ENCODE measurements around the gene GCGR. TPM values are rescaled to one million over a fixed set of nuclear protein-coding genes. Genes with fewer than 3 reads are reported as not detected.

Gene GCGR
- total RNA-seq, 1 experiment from 2014 or later, result 1.6 TPM

DNA sequence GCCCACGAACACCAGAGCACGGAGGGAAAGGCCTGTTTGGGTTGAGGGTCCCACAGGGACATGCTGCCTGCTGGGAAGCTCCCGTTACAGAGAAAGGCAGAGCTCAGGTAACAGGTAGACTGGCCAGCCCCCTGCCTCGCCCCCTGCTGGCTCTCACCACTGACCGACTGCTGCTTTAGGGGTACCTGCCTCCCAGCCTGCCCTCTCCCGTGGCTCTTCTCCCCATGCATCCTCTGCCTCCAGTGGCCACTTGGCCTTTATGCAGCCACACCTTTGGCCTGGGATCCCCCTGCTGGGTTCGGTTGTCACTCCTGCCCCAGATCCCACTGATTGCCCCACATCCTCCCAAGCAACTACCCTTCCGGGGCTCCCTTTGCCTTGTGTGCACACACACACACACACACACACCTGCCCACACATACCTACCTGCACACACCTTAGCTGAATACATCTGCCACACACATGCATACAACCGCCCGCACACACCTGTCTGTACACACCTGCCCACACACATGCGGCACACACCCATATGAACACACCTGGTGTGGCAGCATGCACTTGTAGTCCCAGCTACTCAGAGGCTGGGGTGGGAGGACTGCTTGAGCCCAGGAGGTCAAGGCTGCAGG lies 22.0 kb downstream of the GCGR start:
- in situ Hi-C loops (cut with HindIII; ENCODE audit: low pct_unique_long_range_greater_than_20kb, low sequenced_read_pairs) (no loop called here), intact Hi-C loops (cut with micrococcal nuclease; ENCODE audit: unreplicated experiment) (no loop called here)
- Histone ChIP-seq H3K36me3 (ENCODE audit: control insufficient read depth, insufficient read depth, low read length) (no peaks in the 10 kb centered on the region), H3K9me3 (ENCODE audit: control insufficient read depth, insufficient read depth, low read depth, low read length) (no peaks in the 10 kb centered on the region), H3K27ac (ENCODE audit: low read length) (no peak overlapping the region), H3K4me3 (ENCODE audit: low read depth in 2 of 2, low read length in 2 of 2) (no peak overlapping the region), H3K27me3 (ENCODE audit: control insufficient read depth, insufficient read depth, low read length) (no peaks in the 10 kb centered on the region), H3K4me1 (ENCODE audit: control insufficient read depth, insufficient read depth, low read length) (peaks cover 26% of the 10 kb centered on the region)
- TF ChIP-seq SIN3A (IDR thresholded peaks at IDR 0.05; ENCODE audit: borderline replicate concordance, insufficient read depth, low read depth, low read length) (no peak), REST (IDR thresholded peaks at IDR 0.05; ENCODE audit: insufficient read depth in 1 of 2, low read depth in 2 of 2, low read length in 1 of 2) (no peak), POLR2AphosphoS5 (IDR thresholded peaks at IDR 0.05; ENCODE audit: low read depth, low read length) (no peak), TCF7L2 (IDR thresholded peaks at IDR 0.05; ENCODE audit: low read depth, low read length) (no peak), CTCF (IDR thresholded peaks at IDR 0.05) (no peak; the same call in 1 of the 2 replicates)
- ATAC-seq (no peak), DNase-seq (ENCODE audit: low read depth, low spot score) (no peak)
- POLR2A ChIA-PET, result interaction anchor here (0.7 kb wide), 1 partner anchor 22 kb away, joined by 4 read pairs; no protein-coding TSS in a partner anchor
- CTCF ChIA-PET, result interaction anchor here (1.3 kb wide), 1 partner anchor 20 kb away, joined by 9 read pairs; no protein-coding TSS in a partner anchor
- no TSS peak for BruUV-seq (replicated peaks)

GRCh38 chr17:81828656-81829055 lies 24.7 kb downstream of the GCGR start:
- Histone ChIP-seq H3K4me1 (ENCODE audit: control insufficient read depth, insufficient read depth, low read length) (peaks cover 18% of the 10 kb centered on the region), H3K36me3 (ENCODE audit: control insufficient read depth, insufficient read depth, low read length) (no peaks in the 10 kb centered on the region; the same call in 1 of the 2 replicates), H3K4me3 (ENCODE audit: low read depth in 2 of 2, low read length in 2 of 2) (no peak overlapping the region), H3K27me3 (ENCODE audit: control insufficient read depth, insufficient read depth, low read length) (no peaks in the 10 kb centered on the region), H3K9me3 (ENCODE audit: control insufficient read depth, insufficient read depth, low read depth, low read length) (no peaks in the 10 kb centered on the region), H3K27ac (ENCODE audit: low read length) (no peak overlapping the region; the same call in 1 of the 2 replicates)
- DNase-seq (ENCODE audit: low read depth, low spot score), result no peak
- no peak for ATAC-seq
- in situ Hi-C loops (cut with HindIII; ENCODE audit: low pct_unique_long_range_greater_than_20kb, low sequenced_read_pairs), result no loop called here
- POLR2A ChIA-PET, result no interaction called here
- CTCF ChIA-PET, result no interaction called here
- intact Hi-C loops (cut with micrococcal nuclease; ENCODE audit: unreplicated experiment), result no loop called here
- BruUV-seq (replicated peaks), result no TSS peak
- TF ChIP-seq REST (IDR thresholded peaks at IDR 0.05; ENCODE audit: insufficient read depth in 1 of 2, low read depth in 2 of 2, low read length in 1 of 2), result no peak

All from Panc1 (cell line).